ENCODE data around the gene RNU1-3.
"Not testable (repeated sequence)": the region's sequence is repeated elsewhere in the genome, so short reads cannot be mapped to it uniquely, and the experiment has no call there.

RNU1-3 gene

DNA sequence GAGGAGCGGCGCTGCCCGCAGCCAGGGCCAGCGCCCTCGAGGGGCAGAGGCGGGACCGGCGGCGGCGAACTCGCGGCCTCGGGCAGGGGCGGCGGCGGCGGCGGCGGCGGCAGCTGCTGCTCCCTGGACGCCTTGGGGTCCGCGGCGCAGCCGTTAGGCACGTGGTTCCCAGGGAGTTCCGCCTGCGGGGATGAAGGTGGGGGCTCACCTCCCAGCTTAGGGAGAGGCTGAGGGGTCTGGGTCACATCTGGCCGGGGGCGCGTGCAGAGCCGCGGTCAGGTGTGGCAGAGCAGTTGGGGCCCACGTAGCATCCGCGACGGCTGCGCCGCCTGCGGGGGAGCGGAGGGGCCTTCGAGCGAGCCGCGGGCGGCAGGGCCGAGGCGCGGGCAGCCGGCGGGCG, 32.7 kb upstream of the RNU1-3 start:
- DNase-seq (ENCODE audit: low read depth); H3K4me3 ChIP-seq (ENCODE audit: low read length): not testable (repeated sequence)

GRCh38 chr1:16697152-16697551, 30.4 kb upstream of the RNU1-3 start:
- H3K4me3 ChIP-seq (ENCODE audit: low read length); DNase-seq (ENCODE audit: low read depth): not testable (repeated sequence)

DNA sequence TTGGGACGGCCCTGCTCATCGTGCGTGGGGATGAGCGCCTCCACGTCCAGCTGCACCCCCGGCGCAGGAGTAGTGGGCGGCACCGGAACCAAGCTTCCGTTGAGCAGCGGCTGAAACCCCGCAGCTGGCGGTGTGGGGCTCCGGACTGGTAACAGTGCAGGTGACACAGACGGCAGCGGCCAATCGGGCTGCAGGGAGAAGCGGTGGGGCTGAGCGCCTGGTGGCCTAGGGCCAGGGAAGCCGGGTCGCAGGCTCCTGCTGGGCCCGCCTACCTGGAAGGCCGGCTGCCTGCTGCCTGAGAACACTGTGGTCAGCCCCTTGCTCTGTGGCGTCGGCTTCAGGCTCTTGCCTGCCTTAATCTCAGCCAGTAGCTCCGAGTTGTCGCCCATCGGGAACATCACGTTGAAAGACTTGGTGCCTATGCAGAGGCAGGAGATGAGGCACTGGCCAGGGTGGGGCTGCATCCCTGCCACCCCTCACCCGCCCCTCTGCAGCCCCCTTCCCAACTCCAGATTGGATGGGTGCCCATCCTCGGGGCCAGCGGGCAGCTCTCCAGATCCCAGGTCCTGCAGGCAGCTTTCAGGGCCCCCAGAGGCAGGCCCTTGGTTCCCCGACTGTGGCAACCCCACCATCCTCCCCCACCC, 29.9 kb upstream of the RNU1-3 start:
- not testable (repeated sequence) for H3K4me3 ChIP-seq (ENCODE audit: low read length); DNase-seq (ENCODE audit: low read depth)

DNA sequence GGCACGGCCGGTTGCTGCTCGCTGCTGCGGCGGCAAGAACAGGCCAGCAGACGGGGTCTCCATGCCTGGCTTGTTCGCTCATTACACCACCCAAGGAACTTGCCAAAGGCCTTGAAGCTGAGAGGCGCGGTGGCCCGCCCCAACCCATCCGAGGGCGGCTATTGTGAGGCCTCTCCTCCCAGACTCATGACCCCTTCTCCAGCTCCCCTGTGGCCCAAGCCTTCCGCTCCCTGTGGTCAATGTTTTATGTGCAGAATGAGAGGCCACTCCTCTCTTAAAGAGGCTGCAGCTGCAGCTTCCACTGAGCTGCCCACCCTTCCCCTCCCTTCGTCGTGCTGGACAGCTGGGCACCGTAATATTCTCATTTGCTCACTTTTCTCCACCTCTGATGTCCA, 27.6 kb upstream of the RNU1-3 start:
- DNase-seq (ENCODE audit: low read depth); H3K4me3 ChIP-seq (ENCODE audit: low read length): not testable (repeated sequence)

DNA sequence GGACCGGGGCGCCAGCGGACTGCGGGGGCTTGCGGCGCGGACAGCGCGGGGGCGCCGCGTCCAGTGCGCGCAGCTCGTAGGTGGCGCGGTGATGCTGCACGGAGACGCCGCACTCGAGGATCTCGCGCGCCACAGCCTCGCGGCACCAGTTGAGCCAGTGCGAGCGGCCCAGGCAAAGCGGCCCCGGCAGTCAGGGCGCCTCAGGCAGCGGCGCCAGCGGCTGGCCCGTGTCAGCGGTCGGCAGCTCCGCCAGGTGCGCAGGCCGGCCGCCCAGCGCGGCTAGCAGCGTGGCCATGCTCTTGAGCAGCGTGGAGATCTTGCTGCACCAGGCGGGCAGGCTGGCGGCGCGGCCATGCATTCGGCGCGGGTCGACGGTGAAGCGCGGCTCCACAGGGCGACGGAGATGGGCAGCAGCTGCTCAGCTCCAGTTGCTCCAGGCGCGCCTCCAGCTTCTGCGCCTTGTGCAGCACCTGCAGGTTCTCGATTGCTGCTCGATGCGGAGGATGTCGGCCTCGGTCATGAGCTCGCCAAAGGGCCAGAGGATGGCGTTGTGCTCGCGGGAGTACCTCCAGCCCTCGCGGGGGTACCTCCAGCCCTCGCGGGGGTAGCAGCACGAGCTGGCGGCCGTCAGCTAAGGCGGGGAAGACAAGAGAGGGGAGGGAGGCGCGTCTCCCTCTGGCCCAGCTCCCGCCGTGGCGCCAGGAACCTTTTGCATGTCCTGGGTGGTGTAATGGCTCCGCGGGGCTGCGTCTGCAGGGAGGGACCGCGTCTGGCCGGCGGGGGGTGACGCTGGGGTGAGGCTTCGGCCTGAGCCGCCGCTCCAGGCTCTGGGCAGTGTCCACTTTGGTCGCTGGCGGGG, 26.9 kb upstream of the RNU1-3 start:
- not testable (repeated sequence) for DNase-seq (ENCODE audit: low read depth); H3K4me3 ChIP-seq (ENCODE audit: low read length)

GRCh38 chr1:16692717-16693448, 26.1 kb upstream of the RNU1-3 start:
- not testable (repeated sequence) for DNase-seq (ENCODE audit: low read depth); H3K4me3 ChIP-seq (ENCODE audit: low read length)

- DNase-seq (ENCODE audit: low read depth); H3K4me3 ChIP-seq (ENCODE audit: low read length): not testable (repeated sequence)
These were observed 25.5 kb upstream of the RNU1-3 start for GRCh38 chr1:16692283-16692682.

DNA sequence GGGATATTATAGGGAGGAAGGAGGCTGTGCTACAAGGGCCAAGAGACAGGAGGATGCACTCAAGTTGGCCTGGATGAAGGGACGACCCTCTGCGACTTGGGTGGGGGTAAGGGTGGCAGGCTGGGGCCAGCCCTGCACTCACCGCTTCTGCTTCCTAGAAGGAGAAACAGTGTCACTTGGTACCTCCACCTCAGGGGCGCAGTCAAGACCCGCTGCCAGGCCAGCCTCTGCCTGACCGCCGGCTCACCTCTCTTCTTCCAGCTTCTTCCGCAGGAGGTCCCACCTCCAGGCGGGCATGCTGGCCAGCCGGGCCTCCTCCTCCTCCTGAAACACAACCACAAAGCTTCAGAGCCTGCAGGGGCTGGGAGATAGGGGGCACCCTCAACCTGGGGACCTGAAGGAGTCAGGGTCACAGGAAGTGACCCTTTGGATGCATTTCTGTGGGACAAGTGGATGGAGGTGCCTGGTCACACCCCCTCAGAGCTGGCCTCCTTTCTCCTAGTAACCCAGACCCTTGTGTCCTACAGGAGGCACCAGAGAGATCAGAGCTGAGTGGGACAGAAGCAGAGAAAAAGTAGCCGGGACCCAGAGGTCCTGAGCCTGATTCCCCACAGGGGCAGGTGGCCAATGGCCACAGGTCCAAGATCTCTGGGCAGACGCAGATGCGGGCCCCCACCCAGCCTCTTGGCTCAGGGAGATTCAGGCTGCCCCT, 24.4 kb upstream of the RNU1-3 start:
- H3K4me3 ChIP-seq (ENCODE audit: low read length); DNase-seq (ENCODE audit: low read depth): not testable (repeated sequence)

DNA sequence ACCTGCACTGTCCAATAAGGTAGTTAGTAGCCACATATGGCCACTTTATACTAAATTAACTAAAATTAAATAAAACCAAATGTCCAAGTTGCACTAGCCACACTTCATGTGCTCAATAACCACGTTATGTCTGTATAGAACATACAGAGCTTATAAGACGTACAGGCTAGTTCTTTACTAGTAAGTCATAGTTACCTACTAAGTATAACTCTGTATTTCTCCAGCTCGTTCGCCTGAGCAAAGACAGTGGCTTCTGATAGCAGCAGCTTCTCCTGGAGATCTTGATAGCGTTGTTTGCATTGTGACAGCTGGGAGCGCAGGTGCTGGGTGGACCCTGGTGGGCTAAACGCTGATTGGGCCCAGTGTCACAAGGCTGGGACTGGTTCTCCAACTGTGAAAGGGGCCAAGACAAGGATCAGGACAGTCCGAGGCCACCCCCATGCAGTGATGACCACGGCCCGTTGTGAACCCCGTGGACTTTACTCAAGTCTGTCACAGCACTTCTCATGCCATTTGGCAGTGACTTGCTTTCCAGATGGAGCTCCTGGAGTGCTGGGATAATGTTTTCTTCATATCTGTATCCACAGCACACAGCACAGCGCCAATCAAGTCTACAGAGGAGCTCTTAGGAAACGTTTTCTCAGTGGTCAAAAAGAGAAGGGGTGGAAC, 20.5 kb upstream of the RNU1-3 start:
- H3K4me3 ChIP-seq (ENCODE audit: low read length); DNase-seq (ENCODE audit: low read depth): not testable (repeated sequence)

DNA sequence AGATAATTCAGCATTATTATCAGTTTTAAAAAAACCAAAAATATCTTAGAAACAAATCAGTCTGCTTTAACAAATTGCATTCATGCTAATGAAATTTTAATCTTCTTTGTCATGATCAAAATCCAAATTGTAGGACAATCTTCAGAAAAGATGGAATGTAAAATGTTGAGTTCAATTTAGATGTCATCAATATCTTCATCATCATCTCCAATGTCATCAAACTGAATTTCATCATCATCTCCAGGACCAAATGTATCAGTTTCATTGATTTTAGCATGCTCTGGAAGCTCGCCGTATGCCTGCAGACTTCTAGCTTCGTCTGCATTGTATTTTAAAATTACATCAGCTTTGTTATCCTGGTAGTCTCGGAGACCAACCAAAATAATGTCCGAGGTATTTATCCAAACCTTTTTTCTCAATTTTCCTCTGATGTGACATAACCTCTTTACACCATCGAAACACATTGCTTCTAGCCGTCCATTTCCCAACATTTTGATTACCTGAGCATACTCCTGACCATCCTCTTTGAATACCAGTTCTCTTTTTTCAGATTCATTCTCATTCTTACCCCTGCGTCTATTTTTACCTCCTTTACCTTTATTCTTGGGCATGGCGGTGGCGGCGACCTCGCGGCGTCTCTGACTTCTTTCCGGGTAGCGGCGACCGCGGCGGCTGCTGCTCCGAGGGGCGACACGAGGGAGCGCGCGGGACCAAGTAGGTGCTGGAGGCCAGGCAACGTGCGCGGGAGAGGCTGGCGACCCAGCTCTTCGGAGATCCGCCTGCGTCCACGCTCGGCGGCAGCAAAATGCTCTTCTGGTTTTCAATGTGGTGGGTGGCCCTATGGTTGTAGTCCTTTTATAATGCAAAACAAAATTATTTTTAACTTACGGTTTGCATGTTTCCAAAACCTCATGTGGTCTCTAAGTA, 19.0 kb upstream of the RNU1-3 start:
- not testable (repeated sequence) for DNase-seq (ENCODE audit: low read depth)

DNA sequence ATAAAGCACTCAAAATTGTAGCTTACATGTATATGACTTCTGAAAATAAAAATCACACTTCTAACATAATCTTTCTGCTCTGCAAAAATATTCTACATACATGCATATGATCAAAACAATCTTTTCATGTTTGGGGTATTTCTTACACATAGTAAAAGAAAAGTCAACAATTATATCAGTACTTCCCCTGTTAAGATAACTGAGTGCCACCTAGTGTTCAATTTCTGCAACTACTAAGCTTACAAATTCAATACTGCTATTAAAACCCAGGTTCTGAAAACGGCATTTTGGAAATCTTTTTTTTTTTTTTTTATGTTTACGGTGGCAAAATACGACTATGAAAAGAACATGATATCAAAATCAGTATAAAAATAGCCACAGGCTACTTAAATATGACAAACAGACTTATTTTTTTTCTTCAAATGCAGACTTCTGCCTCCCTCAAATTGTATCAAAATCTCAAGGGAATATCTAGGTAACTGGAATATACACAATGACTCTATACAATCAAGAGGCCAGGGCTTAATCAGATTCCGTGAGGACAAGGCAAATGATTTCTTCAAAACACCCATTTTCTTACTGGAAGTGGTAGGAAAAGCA, 18.1 kb upstream of the RNU1-3 start:
- not testable (repeated sequence) for H3K4me3 ChIP-seq (ENCODE audit: low read length); DNase-seq (ENCODE audit: low read depth)
- TF ChIP-seq, protein P1, sequence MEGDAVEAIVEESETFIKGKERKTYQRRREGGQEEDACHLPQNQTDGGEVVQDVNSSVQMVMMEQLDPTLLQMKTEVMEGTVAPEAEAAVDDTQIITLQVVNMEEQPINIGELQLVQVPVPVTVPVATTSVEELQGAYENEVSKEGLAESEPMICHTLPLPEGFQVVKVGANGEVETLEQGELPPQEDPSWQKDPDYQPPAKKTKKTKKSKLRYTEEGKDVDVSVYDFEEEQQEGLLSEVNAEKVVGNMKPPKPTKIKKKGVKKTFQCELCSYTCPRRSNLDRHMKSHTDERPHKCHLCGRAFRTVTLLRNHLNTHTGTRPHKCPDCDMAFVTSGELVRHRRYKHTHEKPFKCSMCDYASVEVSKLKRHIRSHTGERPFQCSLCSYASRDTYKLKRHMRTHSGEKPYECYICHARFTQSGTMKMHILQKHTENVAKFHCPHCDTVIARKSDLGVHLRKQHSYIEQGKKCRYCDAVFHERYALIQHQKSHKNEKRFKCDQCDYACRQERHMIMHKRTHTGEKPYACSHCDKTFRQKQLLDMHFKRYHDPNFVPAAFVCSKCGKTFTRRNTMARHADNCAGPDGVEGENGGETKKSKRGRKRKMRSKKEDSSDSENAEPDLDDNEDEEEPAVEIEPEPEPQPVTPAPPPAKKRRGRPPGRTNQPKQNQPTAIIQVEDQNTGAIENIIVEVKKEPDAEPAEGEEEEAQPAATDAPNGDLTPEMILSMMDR (conservative IDR thresholded peaks at IDR 0.05; ENCODE audit: low read depth, low read length): peak; percentile 34

More for the DNA sequence above, 19.0 kb upstream of the RNU1-3 start:
- H3K4me3 ChIP-seq (ENCODE audit: low read length): not testable (repeated sequence)

GRCh38 chr1:16684152-16684551, 17.4 kb upstream of the RNU1-3 start:
- not testable (repeated sequence) for H3K4me3 ChIP-seq (ENCODE audit: low read length); DNase-seq (ENCODE audit: low read depth)

GRCh38 chr1:16682803-16683202, 16.1 kb upstream of the RNU1-3 start:
- DNase-seq (ENCODE audit: low read depth): not testable (repeated sequence)

DNA sequence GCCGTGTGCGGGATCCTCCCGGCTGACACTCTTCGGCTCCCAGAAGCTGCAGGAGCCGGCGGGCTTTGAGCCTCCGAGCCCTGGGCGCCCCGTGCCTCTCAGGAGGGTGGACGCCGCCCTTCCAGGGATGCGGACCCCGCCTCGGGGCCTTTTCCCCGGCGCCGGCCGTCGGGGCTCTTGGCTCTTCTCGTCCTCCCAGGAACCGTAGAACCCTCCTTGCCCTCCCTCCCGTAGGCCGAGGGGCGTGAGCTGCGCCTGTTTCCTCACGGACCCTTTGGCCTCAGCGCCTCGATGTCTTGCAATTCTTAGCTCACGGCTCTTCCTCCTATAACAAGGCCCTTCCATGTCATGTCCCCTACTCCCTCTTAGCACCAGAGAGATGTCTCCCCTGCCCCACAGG, 13.6 kb upstream of the RNU1-3 start:
- not testable (repeated sequence) for DNase-seq (ENCODE audit: low read depth)
- peak overlapping the region; percentile 35 for H3K4me3 ChIP-seq (ENCODE audit: low read length)

More at GRCh38 chr1:16682803-16683202, 16.1 kb upstream of the RNU1-3 start:
- H3K4me3 ChIP-seq (ENCODE audit: low read length): not testable (repeated sequence)

All from retinal pigment epithelial cell (primary cell).